AG04450 (cell line): ENCODE measurements around the gene SIPA1L3. TPM values are rescaled to one million over a fixed set of nuclear protein-coding genes. Genes with fewer than 3 reads are reported as not detected.

Source experiments
- CTCF ChIA-PET: fragments of 300-600, 350-600 bp; formaldehyde crosslinking; extraction: SDS; loops from one replicate; lab custom pipeline; 2022; ENCODE audit warnings: antibody characterized with exemption, inconsistent platforms; lab: Charles Lee
- POLR2A ChIA-PET: fragments of 350-600 bp; formaldehyde crosslinking; extraction: SDS; loops from one replicate; lab custom pipeline; 2021; ENCODE audit warnings: antibody characterized with exemption, inconsistent platforms; lab: Yijun Ruan, JAX
- DNase-seq: peaks from one replicate; pipeline ENCODE4 v3.0.0-alpha.2; 2011; ENCODE audit warnings: low read depth, low spot score
- H3K27ac ChIP-seq: one replicate; pipeline ENCODE4 v1.5.1; 2012; ENCODE audit warnings: low read depth, low read length, control low read depth
- H3K27me3 ChIP-seq: one replicate; pipeline ENCODE4 v1.6.0; 2012; ENCODE audit warnings: low read length; ENCODE audit not compliant: control insufficient read depth, insufficient read depth
- H3K4me3 ChIP-seq: 2 replicates; pipeline ENCODE4 v1.5.1; 2011; ENCODE audit warnings: mild to moderate bottlenecking, low read depth, low read length, control low read depth
- H3K9me3 ChIP-seq: 2 replicates; pipeline ENCODE4 v1.5.1; 2012; ENCODE audit warnings: low read length; ENCODE audit not compliant: control insufficient read depth, insufficient read depth
- polyA plus RNA-seq: library from polyadenylated mRNA; depleted of rRNA; stranded (reverse); fragments of >200 nt; gene quantifications from 2 replicates; pipeline ENCODE4 v1.2.3, GENCODE V29; 2011
- TF ChIP-seq, protein P1 (sequence below): IDR thresholded peaks from 2 replicates; pipeline ENCODE4 v1.5.1; 2011; ENCODE audit warnings: low read depth, low read length, control low read depth, inconsistent platforms

Gene SIPA1L3
- polyA plus RNA-seq, 1 experiment = 4.9 TPM

DNA sequence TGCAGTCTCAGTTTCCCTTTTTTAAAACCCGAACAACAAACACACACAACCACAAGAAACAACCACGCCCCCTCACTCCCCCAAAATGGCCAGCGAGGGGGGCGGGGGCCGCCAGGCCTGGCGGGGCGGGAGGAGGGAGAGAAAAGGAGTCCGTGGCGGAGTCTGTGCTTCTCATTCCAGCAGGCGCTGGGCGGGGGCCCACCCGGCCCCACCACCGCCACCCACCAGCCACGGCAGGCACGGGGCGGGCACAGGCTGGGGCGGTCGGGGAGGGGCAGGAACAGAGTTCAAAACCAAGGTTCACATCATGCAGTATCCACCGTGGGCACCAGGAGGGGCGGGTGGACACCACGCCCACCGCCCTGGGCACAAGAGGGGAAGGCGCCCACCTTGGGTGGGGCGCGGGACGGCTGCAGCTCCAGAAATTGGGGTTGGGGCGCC lies 304.2 kb downstream of the SIPA1L3 start:
- no peak for DNase-seq
- ChIA-PET CTCF (interaction anchor here (0.6 kb wide), 1 partner anchor 306 kb away, joined by 4 read pairs; no protein-coding TSS in a partner anchor), POLR2A (no interaction called here)
- Histone ChIP-seq H3K27me3 (no peaks in the 10 kb centered on the region), H3K4me3 (no peak overlapping the region), H3K9me3 (no peaks in the 10 kb centered on the region; the same call in 1 of the 2 replicates), H3K27ac (no peak overlapping the region)
- TF ChIP-seq, protein P1, sequence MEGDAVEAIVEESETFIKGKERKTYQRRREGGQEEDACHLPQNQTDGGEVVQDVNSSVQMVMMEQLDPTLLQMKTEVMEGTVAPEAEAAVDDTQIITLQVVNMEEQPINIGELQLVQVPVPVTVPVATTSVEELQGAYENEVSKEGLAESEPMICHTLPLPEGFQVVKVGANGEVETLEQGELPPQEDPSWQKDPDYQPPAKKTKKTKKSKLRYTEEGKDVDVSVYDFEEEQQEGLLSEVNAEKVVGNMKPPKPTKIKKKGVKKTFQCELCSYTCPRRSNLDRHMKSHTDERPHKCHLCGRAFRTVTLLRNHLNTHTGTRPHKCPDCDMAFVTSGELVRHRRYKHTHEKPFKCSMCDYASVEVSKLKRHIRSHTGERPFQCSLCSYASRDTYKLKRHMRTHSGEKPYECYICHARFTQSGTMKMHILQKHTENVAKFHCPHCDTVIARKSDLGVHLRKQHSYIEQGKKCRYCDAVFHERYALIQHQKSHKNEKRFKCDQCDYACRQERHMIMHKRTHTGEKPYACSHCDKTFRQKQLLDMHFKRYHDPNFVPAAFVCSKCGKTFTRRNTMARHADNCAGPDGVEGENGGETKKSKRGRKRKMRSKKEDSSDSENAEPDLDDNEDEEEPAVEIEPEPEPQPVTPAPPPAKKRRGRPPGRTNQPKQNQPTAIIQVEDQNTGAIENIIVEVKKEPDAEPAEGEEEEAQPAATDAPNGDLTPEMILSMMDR = no peak; the same call in none of the 2 replicates

DNA sequence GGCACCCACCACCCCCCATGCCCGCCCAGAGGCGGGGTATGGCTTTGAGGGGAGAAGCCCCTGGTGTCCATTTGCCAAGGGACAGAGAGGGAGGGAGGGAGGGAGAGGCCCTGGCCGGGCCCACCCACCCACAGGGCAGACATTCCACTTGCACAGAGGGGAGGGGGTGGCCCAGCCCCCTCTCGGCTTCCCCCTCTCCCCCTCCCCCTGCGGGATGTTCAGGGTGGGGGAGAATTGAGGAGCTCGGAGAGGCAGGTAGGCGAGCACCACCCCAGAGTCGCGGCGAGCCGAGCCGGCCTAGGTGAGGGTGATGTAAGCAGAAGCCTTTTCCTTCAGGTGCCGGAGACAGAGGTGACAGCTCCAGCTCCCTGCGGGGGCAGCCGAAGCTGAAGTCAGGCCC lies 304.8 kb downstream of the SIPA1L3 start:
- CTCF ChIA-PET = interaction anchor here (1.3 kb wide), 1 partner anchor 13 kb away, joined by 3 read pairs; no protein-coding TSS in a partner anchor
- no peak for DNase-seq
- TF ChIP-seq, protein P1 = no peak
- H3K27ac ChIP-seq = no peak overlapping the region
- POLR2A ChIA-PET = no interaction called here
- H3K4me3 ChIP-seq = no peak overlapping the region
- H3K27me3 ChIP-seq = no peaks in the 10 kb centered on the region
- no peaks in the 10 kb centered on the region; the same call in 1 of the 2 replicates for H3K9me3 ChIP-seq

DNA sequence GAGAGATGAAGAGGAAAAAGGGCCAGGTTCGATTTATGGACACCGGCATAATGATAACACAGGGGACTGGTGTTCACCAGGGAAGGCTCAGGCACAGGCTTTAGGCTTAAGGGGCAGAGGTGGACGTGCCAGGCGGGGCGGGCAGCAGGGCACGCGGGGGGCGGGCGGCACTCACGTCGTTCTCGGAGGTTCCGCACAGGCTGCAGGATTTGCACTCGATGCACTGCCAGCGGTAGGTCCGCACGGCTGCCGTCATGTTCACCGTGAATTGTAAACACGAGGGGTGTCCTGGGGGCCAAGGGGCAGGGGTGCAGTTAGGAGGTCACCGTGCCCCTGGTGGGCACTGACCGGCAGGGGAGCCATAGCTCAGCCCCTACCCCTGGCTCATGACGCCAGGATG lies 306.5 kb downstream of the SIPA1L3 start:
- DNase-seq = no peak
- ChIA-PET CTCF (interaction anchor here (1.1 to 1.4 kb wide), 2 partner anchors 189 to 311 kb away, joined by 3 to 6 read pairs; partner anchors contain the start of gene FAM98C), POLR2A (no interaction called here)
- TF ChIP-seq, protein P1 = no peak
- H3K9me3 ChIP-seq = no peaks in the 10 kb centered on the region; the same call in 1 of the 2 replicates
- no peak overlapping the region for H3K27ac ChIP-seq
- H3K4me3 ChIP-seq = no peak overlapping the region
- no peaks in the 10 kb centered on the region for H3K27me3 ChIP-seq

DNA sequence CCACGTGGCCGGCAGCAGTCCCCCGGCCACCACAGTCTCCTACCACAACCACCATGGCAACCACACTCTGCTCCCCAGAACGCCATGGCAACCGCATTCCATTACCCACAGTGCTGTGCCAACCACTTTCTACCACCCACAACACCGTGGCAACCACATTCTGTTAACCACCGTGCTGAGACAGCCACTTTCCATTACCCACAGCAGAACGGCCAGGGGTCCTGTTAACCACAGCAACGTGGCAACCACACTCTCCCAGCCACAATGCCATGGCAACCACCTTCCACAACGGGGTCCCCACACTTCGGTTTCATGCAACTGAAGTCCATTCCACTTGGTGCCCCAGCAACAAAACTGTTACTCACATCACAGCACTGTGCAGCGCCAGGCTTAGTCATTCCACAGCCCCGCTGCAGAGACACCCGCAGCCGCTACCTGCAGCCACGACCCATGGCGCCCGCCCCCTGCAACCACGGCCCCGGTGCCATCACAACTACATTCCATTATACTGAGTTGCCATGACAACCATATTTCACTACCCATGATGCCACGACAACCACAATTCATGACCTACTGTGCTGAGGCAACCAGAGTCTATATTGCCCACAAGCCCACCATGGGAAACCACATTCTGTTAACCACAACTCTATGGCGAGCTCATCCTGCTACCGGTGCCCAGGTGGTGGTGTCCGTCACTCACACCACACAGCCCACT lies 307.1 kb downstream of the SIPA1L3 start:
- no peak overlapping the region for H3K27ac ChIP-seq

More for the DNA sequence above, 307.1 kb downstream of the SIPA1L3 start:
- no peaks in the 10 kb centered on the region for H3K27me3 ChIP-seq
- TF ChIP-seq, protein P1 = no peak
- DNase-seq = no peak
- no peak overlapping the region for H3K4me3 ChIP-seq
- ChIA-PET POLR2A (no interaction called here), CTCF (interaction anchor here (0.6 to 1.6 kb wide), 2 partner anchors 11 to 315 kb away, joined by 4 to 7 read pairs; no protein-coding TSS in a partner anchor)
- H3K9me3 ChIP-seq = no peaks in the 10 kb centered on the region; the same call in 1 of the 2 replicates
